IPS DF 6.9 (cell line): ENCODE results near the gene MAST4.

Experiments
- DNase-seq: peaks from one replicate; pipeline ENCODE4 v3.0.0-alpha.2; 2013; ENCODE audit warnings: low read depth, low spot score
- H3K27ac ChIP-seq: one replicate; pipeline ENCODE4 v1.5.1; 2013; ENCODE audit warnings: low read length, control low read depth
- H3K27me3 ChIP-seq: 2 replicates; pipeline ENCODE4 v1.6.1; 2013; ENCODE audit warnings: mild to moderate bottlenecking, low read length; ENCODE audit not compliant: control insufficient read depth, insufficient read depth
- H3K36me3 ChIP-seq: 2 replicates; pipeline ENCODE4 v1.6.1; 2013; ENCODE audit warnings: low read length; ENCODE audit not compliant: control insufficient read depth, insufficient read depth
- H3K4me1 ChIP-seq: 2 replicates; pipeline ENCODE4 v1.6.1; 2013; ENCODE audit warnings: low read length; ENCODE audit not compliant: control insufficient read depth, insufficient read depth
- H3K4me3 ChIP-seq: 2 replicates; pipeline ENCODE4 v1.5.1; 2013; ENCODE audit warnings: mild to moderate bottlenecking, low read length
- H3K9me3 ChIP-seq: 2 replicates; pipeline ENCODE4 v1.6.1; 2013; ENCODE audit warnings: low read length, inconsistent platforms; ENCODE audit not compliant: control insufficient read depth, insufficient read depth
- WGBS: extraction: QIAGEN DNeasy Blood & Tissue Kit; methylation state at CpG from one replicate; pipeline ENCODE4 v1.1.7; 2013; ENCODE audit warnings: mixed read lengths, missing lambda C conversion rate; ENCODE audit not compliant: insufficient read length, insufficient coverage; 5-methylcytosine and 5-hydroxymethylcytosine counted together

The MAST4 gene

DNA sequence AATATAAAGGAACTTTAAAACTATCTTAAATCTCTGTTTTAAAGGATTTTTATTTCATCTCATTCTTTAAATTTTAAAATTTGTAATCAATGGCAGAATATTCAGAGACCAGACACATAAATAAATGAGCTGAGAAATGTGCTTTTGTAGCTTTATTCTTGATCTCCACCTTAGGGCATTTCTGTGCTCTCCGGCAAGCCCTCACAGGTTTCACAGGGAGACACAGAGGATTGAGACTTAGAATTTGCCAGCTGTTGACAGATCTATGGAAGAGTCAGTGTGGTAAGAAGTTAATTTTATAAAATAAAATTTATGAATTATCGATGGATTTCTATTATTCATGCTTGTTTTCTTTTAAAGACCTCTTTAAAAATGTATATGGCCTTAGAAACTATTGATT, 393.6 kb downstream of the MAST4 start:
- WGBS = 100% methylated on average over 1 of the region's 2 CpGs
- no peak overlapping the region for H3K4me3 ChIP-seq
- no peaks in the 10 kb centered on the region for H3K36me3 ChIP-seq
- no peak overlapping the region for H3K27ac ChIP-seq
- H3K9me3 ChIP-seq = no peaks in the 10 kb centered on the region
- H3K4me1 ChIP-seq = no peaks in the 10 kb centered on the region
- DNase-seq = no peak
- H3K27me3 ChIP-seq = no peaks in the 10 kb centered on the region

DNA sequence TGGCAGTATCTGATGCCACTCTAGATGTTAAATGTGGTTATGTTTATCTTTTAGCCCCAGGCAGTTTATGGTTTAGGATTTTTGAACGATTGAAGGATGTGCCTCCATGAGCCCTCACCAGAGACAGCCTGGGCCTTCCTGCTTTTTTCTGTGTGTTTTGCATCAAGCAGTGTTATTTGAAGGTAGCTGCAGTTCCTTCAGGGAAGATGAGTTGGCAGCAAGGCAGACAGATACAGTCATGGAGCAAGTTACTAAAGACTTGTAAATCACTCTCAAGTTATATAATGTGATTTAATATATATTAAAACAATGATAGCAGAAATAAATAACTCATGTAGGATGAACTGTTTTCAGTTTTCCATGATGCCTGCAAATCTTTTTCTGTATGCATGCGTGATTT, 395.6 kb downstream of the MAST4 start:
- Histone ChIP-seq H3K27ac (no peak overlapping the region), H3K4me3 (no peak overlapping the region), H3K27me3 (no peaks in the 10 kb centered on the region), H3K4me1 (no peaks in the 10 kb centered on the region; the same call in 1 of the 2 replicates), H3K36me3 (no peaks in the 10 kb centered on the region), H3K9me3 (no peaks in the 10 kb centered on the region)
- no peak for DNase-seq
- WGBS = no CpG with 5 or more reads among the region's 2 CpGs

DNA sequence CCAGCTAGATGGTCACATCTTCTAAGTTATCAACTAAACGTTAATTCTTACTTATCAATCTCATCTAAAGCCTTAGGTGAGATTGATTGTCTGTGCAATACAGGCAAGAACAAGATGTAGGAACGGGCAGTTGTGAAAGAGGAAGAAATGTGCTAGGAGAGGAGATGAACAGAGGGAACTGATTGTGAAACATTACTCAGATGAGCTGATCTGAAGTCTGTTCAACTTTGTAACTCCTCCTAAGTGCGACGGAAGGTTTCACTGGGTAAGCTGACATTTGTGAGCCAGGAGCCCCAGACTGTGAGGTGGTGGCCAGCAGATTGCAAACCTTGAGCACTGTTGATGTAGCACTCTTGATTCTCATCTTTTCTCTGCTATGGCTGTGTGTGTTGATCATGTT, 396.4 kb downstream of the MAST4 start:
- Histone ChIP-seq H3K27ac (no peak overlapping the region), H3K27me3 (no peaks in the 10 kb centered on the region), H3K9me3 (no peaks in the 10 kb centered on the region), H3K36me3 (no peaks in the 10 kb centered on the region), H3K4me1 (no peaks in the 10 kb centered on the region; the same call in 1 of the 2 replicates), H3K4me3 (no peak overlapping the region)
- DNase-seq = no peak
- no CpG with 5 or more reads among the region's 4 CpGs for WGBS

DNA sequence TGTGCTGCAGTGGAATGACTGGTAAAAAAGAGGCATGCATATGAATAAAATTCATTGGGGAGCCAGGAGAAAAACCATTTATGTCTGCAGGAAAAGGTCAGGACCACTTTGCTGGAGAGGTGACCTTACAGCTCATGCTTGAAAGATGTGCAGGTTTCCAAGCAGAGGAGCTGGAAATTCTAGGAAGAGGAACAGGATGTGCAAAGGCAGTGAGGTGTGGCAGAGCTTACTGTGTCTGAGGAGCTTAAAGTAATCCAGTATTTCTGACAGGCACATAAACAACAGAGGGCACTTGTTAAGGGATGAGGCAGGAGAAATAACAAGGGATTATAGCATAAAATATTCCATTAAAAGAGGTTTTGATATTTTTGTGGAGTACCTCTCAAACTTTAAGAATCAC, 397.3 kb downstream of the MAST4 start:
- Histone ChIP-seq H3K4me1 (no peaks in the 10 kb centered on the region; the same call in 1 of the 2 replicates), H3K4me3 (no peak overlapping the region), H3K36me3 (no peaks in the 10 kb centered on the region), H3K9me3 (no peaks in the 10 kb centered on the region), H3K27me3 (no peaks in the 10 kb centered on the region), H3K27ac (no peak overlapping the region)
- DNase-seq = no peak

GRCh38 chr5:66993882-66994281, 397.7 kb downstream of the MAST4 start:
- Histone ChIP-seq H3K9me3 (no peaks in the 10 kb centered on the region), H3K36me3 (no peaks in the 10 kb centered on the region), H3K4me1 (no peaks in the 10 kb centered on the region; the same call in 1 of the 2 replicates), H3K4me3 (no peak overlapping the region), H3K27ac (no peak overlapping the region), H3K27me3 (no peaks in the 10 kb centered on the region)
- WGBS = no CpG with 5 or more reads among the region's 4 CpGs
- no peak for DNase-seq

DNA sequence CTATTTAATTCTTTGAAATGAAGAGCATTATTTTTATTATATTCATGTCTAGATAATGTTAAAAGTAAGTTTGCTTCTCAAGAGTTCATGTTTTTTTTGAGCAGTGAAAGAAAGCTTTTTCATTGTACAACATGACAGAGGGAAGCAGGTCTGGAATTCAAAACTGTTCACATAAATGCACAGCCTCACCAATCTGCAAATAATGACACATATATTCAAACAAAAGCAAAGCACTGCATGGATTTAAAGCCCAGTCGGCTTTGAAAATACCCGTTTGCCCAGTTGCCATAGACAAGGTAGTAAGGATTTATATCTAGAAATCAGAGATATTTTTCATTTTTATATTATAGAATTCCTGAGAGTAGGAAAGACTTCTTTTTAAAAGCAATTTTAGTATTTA, 398.6 kb downstream of the MAST4 start:
- no peak overlapping the region for H3K4me3 ChIP-seq
- WGBS = no CpG with 5 or more reads among the region's 2 CpGs
- H3K4me1 ChIP-seq = no peaks in the 10 kb centered on the region; the same call in 1 of the 2 replicates
- H3K9me3 ChIP-seq = no peaks in the 10 kb centered on the region
- no peak overlapping the region for H3K27ac ChIP-seq
- no peak for DNase-seq
- H3K27me3 ChIP-seq = no peaks in the 10 kb centered on the region
- H3K36me3 ChIP-seq = no peaks in the 10 kb centered on the region

DNA sequence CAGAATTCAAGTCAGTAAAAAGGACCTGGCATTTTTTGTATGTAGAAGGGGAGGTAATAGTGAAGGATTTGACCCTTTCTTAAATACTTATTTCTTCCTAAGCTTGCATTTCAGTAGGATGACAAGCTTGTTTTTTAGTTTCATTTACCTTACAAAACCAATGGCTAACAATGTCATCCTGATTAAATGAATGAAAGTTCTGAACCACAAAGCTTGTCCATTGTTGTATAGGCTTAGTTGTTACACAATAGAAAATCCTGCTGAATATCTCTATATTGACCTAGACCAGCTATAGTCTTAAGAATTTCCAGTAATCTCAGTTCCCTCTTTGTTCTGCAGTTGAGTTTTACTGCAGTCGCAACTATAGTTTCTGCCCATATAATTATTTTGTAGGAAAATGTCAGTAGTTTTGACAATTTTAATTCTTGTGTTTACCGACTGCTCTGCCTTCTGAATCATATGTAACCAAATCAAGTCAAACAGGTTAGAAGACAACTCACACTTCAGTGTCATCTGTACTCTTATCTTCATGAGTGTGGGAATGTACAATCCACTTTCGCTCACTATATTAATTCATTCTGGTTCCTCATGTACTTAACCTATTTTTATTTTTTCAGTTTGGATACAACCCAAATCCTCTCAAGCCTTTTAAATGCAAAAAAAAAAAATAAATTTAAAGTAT, 404.7 kb downstream of the MAST4 start:
- Histone ChIP-seq H3K36me3 (no peaks in the 10 kb centered on the region), H3K4me3 (no peak overlapping the region), H3K4me1 (no peaks in the 10 kb centered on the region; the same call in 1 of the 2 replicates), H3K9me3 (no peaks in the 10 kb centered on the region), H3K27ac (no peak overlapping the region), H3K27me3 (no peaks in the 10 kb centered on the region)
- DNase-seq = no peak
- WGBS = no CpG with 5 or more reads among the region's 3 CpGs

GRCh38 chr5:67002832-67003684, 406.9 kb downstream of the MAST4 start:
- no peak for DNase-seq
- H3K27ac ChIP-seq = no peak overlapping the region
- H3K36me3 ChIP-seq = no peaks in the 10 kb centered on the region
- no peak overlapping the region; the same call in 1 of the 2 replicates for H3K4me3 ChIP-seq
- H3K9me3 ChIP-seq = no peaks in the 10 kb centered on the region
- no CpG with 5 or more reads among the region's 6 CpGs for WGBS
- H3K4me1 ChIP-seq = no peaks in the 10 kb centered on the region
- no peaks in the 10 kb centered on the region for H3K27me3 ChIP-seq

- Histone ChIP-seq H3K4me3 (peak overlapping the region; percentile 57; the same call in 1 of the 2 replicates), H3K36me3 (no peaks in the 10 kb centered on the region), H3K9me3 (no peaks in the 10 kb centered on the region), H3K4me1 (no peaks in the 10 kb centered on the region), H3K27ac (no peak overlapping the region), H3K27me3 (no peaks in the 10 kb centered on the region)
- WGBS = no CpG with 5 or more reads among the region's 4 CpGs
- DNase-seq = no peak
Observed at GRCh38 chr5:67003685-67003934, 407.4 kb downstream of the MAST4 start.

DNA sequence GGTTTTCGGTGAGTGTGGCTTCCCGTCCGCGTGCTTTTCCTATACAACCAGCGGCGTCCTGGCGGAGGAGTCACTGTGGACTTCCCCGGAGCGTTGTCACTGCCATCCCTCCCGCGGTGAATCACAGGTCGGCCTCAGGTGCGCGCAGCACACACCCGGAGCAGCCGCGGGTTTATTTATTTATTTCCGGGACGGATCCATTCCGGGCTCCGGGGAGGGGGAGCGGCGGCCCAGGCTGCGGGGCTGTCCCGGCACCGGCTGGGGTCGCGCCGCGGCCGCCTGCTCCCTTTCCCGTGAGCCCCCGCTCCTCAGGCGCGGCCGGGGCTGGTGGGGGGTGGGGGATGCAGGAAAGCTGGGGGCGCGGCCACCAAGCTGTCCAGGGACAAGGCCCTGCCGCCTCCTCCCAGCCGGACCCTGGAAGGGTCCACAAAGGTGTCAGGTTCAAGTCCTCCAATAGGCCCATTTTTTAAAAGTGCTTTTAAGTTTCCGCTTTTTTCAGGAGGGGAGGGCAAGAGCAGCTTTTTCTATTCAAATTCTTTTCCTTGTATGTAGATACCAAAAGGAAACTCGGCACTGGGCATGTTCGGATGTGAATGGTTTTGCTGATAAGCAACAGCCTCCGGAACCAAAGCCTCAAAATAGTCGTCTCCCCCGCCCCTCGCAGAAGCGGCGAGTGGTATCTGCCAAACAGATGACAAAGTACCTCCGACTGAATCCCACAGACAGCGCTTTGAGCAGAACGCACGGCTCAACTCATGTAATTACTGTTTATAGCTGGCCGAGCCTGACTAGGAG, 407.9 kb downstream of the MAST4 start:
- Histone ChIP-seq H3K27me3 (no peaks in the 10 kb centered on the region), H3K4me1 (no peaks in the 10 kb centered on the region), H3K4me3 (peak overlapping the region; percentile 57; the same call in 1 of the 2 replicates), H3K36me3 (no peaks in the 10 kb centered on the region), H3K9me3 (no peaks in the 10 kb centered on the region), H3K27ac (no peak overlapping the region)
- peak; percentile 48 for DNase-seq
- no CpG with 5 or more reads among the region's 54 CpGs for WGBS
